Measurements from ENCODE around the gene TMPRSS9.
A peak's percentile ranks its signal among the peaks of the same experiment; 100 is the strongest.

TMPRSS9 gene

DNA sequence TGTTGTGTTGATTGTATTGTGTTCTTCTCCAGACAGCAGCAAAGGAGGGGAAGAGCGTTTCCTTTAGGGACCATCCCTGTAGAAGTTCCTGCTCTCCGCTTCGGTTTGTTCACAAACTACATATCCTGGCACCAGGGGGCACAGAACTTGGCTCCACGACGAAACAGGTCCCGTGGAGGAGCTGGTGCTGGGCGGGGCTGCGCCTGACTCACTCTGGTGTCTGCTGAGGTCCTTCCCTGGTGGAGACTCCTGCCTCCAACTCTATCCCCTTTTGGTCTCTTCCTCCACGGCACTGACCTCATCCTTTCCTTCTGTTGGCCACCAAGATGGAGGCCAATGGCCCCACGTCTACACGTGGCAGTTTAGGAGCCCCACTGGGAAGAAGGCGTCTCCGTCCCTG, 14.7 kb downstream of the TMPRSS9 start:
- no peaks in the 10 kb centered on the region for H3K4me1 ChIP-seq (ENCODE audit: control insufficient read depth in 1 of 2, insufficient read depth in 2 of 2, low read length in 2 of 2)
- no peak overlapping the region for H3K27ac ChIP-seq (ENCODE audit: low read depth, low read length)
- peaks cover 0 to 3% of the 10 kb centered on the region in 2 donors for H3K9me3 ChIP-seq (ENCODE audit: control insufficient read depth in 1 of 2, low read length in 2 of 2)
- H3K9ac ChIP-seq (ENCODE audit: low read depth in 1 of 2, low read length in 2 of 2): no peak overlapping the region
- no peaks in the 10 kb centered on the region for H3K27me3 ChIP-seq (ENCODE audit: control insufficient read depth in 1 of 2, insufficient read depth in 2 of 2, low read length in 2 of 2)
- no peak overlapping the region for H3K4me3 ChIP-seq (ENCODE audit: low read depth in 1 of 2, low read length in 2 of 2)
- H3K36me3 ChIP-seq (ENCODE audit: control insufficient read depth in 1 of 2, insufficient read depth in 2 of 2, low read length in 2 of 2): no peaks in the 10 kb centered on the region

DNA sequence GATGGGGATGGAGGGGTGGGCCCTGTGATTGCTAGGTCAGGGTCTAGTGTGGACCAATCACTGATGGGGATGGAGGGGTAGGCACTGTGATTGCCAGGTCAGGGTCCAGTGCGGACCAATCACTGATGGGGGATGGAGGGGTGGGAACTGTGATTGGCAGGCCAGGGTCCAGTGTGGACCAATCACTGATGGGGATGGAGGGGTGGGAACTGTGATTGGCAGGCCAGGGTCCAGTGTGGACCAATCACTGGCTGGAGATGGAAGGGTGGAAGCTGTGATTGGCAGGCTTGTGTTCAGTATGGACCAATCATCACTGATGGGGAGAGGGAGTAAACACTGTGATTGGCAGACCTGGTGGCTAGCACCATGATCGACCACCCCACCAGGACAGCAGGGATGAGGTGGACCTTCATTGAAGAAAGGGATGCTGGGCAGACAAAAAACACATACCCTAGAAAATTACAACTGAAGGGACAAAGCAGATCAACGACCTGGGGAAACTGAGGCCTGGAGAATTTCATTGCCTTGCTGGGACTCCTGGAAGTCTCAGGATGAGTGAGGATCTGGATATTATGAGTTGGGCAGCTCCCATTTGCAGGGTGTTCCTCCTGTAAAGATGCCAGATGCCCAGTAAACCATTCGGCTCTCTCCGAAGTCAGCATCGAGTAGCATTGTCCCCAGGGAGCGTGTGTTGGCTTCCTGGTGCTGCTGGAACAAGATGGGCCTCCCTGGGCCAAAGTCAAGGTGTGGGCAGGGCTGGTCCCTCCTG, 15.5 kb downstream of the TMPRSS9 start:
- Histone ChIP-seq H3K9me3 (ENCODE audit: control insufficient read depth in 1 of 2, low read length in 2 of 2) (peaks cover 2 to 5% of the 10 kb centered on the region in 2 donors), H3K4me3 (ENCODE audit: low read depth in 1 of 2, low read length in 2 of 2) (no peak overlapping the region), H3K36me3 (ENCODE audit: control insufficient read depth in 1 of 2, insufficient read depth in 2 of 2, low read length in 2 of 2) (no peaks in the 10 kb centered on the region), H3K9ac (ENCODE audit: low read depth in 1 of 2, low read length in 2 of 2) (no peak overlapping the region), H3K27me3 (ENCODE audit: control insufficient read depth in 1 of 2, insufficient read depth in 2 of 2, low read length in 2 of 2) (no peaks in the 10 kb centered on the region), H3K4me1 (ENCODE audit: control insufficient read depth in 1 of 2, insufficient read depth in 2 of 2, low read length in 2 of 2) (no peaks in the 10 kb centered on the region), H3K27ac (ENCODE audit: low read depth, low read length) (no peak overlapping the region)

DNA sequence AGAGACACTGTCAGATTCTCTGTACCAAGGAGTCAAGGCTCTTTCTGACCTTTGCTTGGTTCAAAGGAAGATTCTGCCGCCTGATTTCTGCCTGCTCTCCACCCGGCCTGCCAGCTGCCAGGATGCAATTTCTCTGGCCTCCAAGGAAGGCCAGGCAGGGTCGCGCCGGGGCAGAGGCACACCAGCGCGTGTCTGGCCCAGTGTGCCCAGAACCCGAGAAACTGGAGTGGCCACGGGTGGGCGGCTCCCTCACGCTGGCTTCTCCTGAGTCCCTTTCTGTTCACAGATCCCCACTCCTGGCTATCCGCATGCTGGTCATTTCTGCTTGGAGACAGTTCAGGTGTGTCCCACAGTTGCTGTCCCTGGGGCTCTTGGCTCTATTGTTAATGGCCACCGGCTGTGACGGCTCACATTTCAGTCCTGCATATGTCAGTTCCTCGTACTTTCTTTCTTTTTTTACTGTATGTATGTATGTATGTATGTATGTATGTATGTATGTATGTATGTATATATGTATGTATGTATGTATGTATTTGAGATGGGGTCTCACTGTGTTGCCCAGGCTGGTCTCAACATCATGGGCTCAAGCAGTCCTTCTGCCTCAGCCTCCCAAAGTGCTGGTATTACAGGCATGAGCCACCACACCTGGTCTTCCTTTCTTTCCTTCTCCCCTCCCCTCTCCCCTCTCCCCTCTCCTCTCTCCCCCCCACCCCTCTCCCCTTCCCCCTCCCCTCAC, 16.9 kb downstream of the TMPRSS9 start:
- H3K27ac ChIP-seq (ENCODE audit: low read depth, low read length): no peak overlapping the region
- no peak overlapping the region for H3K9ac ChIP-seq (ENCODE audit: low read depth in 1 of 2, low read length in 2 of 2)
- H3K4me3 ChIP-seq (ENCODE audit: low read depth in 1 of 2, low read length in 2 of 2): no peak overlapping the region
- no peaks in the 10 kb centered on the region for H3K4me1 ChIP-seq (ENCODE audit: control insufficient read depth in 1 of 2, insufficient read depth in 2 of 2, low read length in 2 of 2)
- no peaks in the 10 kb centered on the region for H3K36me3 ChIP-seq (ENCODE audit: control insufficient read depth in 1 of 2, insufficient read depth in 2 of 2, low read length in 2 of 2)
- H3K9me3 ChIP-seq (ENCODE audit: control insufficient read depth in 1 of 2, low read length in 2 of 2): peaks cover 4 to 9% of the 10 kb centered on the region in 2 donors
- no peaks in the 10 kb centered on the region for H3K27me3 ChIP-seq (ENCODE audit: control insufficient read depth in 1 of 2, insufficient read depth in 2 of 2, low read length in 2 of 2)

DNA sequence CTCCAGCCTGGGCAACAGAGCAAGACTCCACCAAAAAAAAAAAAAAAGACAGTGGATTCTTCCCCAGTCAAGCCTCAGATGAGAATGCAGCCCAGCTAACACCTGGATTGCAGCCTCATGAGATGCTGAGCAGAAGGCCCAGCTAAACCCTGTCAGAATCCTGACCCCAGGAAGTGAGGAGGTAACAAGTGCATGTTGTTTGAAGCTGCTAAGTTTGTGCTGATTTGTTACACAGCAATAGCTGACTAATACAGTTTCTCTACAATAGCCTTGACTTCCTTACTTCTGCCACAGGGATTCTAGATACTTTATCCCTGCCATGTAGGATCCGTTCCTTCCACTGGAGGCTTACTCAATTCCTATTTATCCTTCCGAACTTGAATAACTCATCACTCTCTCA, 20.5 kb downstream of the TMPRSS9 start:
- H3K4me1 ChIP-seq (ENCODE audit: control insufficient read depth in 1 of 2, insufficient read depth in 2 of 2, low read length in 2 of 2): no peaks in the 10 kb centered on the region
- H3K36me3 ChIP-seq (ENCODE audit: control insufficient read depth in 1 of 2, insufficient read depth in 2 of 2, low read length in 2 of 2): no peaks in the 10 kb centered on the region
- H3K4me3 ChIP-seq (ENCODE audit: low read depth in 1 of 2, low read length in 2 of 2): no peak overlapping the region
- peaks cover 4 to 9% of the 10 kb centered on the region in 2 donors for H3K9me3 ChIP-seq (ENCODE audit: control insufficient read depth in 1 of 2, low read length in 2 of 2)
- no peak overlapping the region for H3K27ac ChIP-seq (ENCODE audit: low read depth, low read length)
- H3K9ac ChIP-seq (ENCODE audit: low read depth in 1 of 2, low read length in 2 of 2): no peak overlapping the region
- peaks cover 0 to 3% of the 10 kb centered on the region in 2 donors for H3K27me3 ChIP-seq (ENCODE audit: control insufficient read depth in 1 of 2, insufficient read depth in 2 of 2, low read length in 2 of 2)

DNA sequence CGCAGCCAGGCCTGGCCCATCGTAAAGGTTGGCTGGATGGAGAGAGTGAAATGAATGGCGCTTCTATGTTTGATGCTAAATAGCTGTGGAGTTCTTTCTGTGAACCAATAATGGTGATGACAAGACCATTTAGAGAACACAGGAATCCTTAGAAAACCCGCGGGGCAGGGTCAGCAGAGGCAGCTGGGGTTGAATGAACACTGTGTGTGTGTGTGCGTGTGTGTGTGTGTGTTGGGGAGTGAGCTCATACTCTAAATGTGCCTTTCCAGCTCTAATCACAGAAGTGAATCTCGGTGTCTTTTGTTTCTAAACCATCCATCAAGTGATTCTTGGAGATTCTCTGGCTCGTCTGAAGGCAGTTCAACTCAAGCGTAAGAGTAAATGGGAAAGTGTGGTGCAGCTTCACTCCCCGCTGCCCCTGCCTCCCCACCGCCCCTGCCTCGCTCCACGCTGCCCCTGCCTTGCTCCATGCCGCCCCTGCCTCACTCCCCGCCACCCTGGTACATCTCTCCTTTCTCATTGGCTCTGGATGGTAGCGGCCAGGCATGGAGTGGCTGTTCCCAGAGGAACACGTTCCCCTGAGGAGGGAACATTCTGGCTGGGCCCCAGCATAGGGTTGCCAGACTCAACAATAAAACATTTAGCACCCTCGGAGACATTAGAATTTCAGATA, 21.2 kb downstream of the TMPRSS9 start:
- Histone ChIP-seq H3K9ac (ENCODE audit: low read depth in 1 of 2, low read length in 2 of 2) (no peak overlapping the region), H3K36me3 (ENCODE audit: control insufficient read depth in 1 of 2, insufficient read depth in 2 of 2, low read length in 2 of 2) (no peaks in the 10 kb centered on the region), H3K4me1 (ENCODE audit: control insufficient read depth in 1 of 2, insufficient read depth in 2 of 2, low read length in 2 of 2) (no peaks in the 10 kb centered on the region), H3K9me3 (ENCODE audit: control insufficient read depth in 1 of 2, low read length in 2 of 2) (peaks cover 4 to 9% of the 10 kb centered on the region in 2 donors), H3K27me3 (ENCODE audit: control insufficient read depth in 1 of 2, insufficient read depth in 2 of 2, low read length in 2 of 2) (peaks cover 0 to 3% of the 10 kb centered on the region in 2 donors), H3K27ac (ENCODE audit: low read depth, low read length) (no peak overlapping the region), H3K4me3 (ENCODE audit: low read depth in 1 of 2, low read length in 2 of 2) (no peak overlapping the region)

DNA sequence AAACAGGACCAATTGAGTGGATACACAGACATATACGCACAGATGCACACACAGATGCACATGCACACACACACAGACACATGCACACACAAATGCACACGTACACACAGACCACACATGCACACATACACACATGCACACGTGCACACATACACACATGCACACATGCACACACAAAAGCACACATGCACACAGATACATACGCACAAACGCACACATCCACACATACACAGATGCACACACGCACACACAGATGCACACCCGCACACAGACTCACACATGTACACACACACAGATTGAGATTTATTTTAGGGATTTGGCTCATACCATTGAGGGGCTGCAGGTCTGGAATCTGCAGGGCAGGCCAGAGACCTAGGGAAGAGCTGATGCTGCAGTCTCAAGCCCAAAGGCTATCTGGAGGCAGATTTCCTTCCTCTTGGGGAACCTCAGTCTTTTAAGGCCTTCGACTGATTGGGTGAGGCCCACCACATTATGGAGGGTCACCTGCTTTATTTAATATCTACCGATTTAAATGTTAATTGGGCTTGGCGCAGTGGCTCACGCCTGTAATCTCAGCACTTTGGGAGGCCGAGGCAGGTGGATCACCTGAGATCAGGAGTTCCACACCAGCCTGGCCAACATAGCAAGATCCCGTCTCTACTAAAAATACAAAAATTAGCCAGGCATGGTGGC, 22.6 kb downstream of the TMPRSS9 start:
- H3K9ac ChIP-seq (ENCODE audit: low read depth in 1 of 2, low read length in 2 of 2): no peak overlapping the region
- no peaks in the 10 kb centered on the region for H3K36me3 ChIP-seq (ENCODE audit: control insufficient read depth in 1 of 2, insufficient read depth in 2 of 2, low read length in 2 of 2)
- no peak overlapping the region for H3K4me3 ChIP-seq (ENCODE audit: low read depth in 1 of 2, low read length in 2 of 2)
- no peaks in the 10 kb centered on the region for H3K4me1 ChIP-seq (ENCODE audit: control insufficient read depth in 1 of 2, insufficient read depth in 2 of 2, low read length in 2 of 2)
- peaks cover 0 to 3% of the 10 kb centered on the region in 2 donors for H3K27me3 ChIP-seq (ENCODE audit: control insufficient read depth in 1 of 2, insufficient read depth in 2 of 2, low read length in 2 of 2)
- H3K9me3 ChIP-seq (ENCODE audit: control insufficient read depth in 1 of 2, low read length in 2 of 2): peaks cover 4 to 9% of the 10 kb centered on the region in 2 donors
- H3K27ac ChIP-seq (ENCODE audit: low read depth, low read length): no peak overlapping the region

DNA sequence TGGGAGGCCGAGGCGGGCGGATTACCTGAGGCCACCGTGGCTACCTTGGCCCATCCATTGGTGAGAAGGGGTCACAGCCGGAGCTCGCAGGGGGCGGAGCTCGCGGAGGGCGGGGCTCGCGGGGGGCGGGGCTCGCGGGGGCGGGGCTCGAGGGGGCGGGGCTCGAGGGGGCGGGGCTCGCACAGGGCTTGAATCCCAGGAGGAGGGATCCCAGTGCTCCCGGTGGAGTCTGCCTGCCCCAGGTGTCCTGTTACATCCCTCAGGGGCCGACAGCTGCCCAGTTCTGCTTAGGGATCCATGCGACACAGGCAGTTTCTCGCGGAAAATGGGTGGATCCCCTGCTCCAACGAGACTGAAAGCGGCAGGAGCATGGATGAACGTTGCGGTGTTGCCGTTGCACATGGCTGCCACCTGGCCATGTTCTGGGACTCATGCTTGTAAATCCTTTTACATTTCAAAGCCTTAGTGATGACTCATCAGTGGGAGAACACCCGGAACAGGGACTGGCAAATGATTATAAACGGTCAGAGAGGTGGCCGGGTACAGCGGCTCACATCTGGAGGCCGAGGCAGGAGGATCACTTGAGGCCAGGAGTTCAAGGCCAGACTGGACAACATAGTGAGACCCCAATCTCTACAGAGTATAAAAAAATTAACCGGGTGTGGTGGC, 25.1 kb downstream of the TMPRSS9 start:
- Histone ChIP-seq H3K4me1 (ENCODE audit: control insufficient read depth in 1 of 2, insufficient read depth in 2 of 2, low read length in 2 of 2) (no peaks in the 10 kb centered on the region), H3K9me3 (ENCODE audit: control insufficient read depth in 1 of 2, low read length in 2 of 2) (peaks cover 4 to 6% of the 10 kb centered on the region in 2 donors), H3K9ac (ENCODE audit: low read depth in 1 of 2, low read length in 2 of 2) (no peak overlapping the region), H3K4me3 (ENCODE audit: low read depth in 1 of 2, low read length in 2 of 2) (peak overlapping the region; percentile 30 to 50), H3K27me3 (ENCODE audit: control insufficient read depth in 1 of 2, insufficient read depth in 2 of 2, low read length in 2 of 2) (peaks cover 0 to 3% of the 10 kb centered on the region in 2 donors), H3K36me3 (ENCODE audit: control insufficient read depth in 1 of 2, insufficient read depth in 2 of 2, low read length in 2 of 2) (no peaks in the 10 kb centered on the region), H3K27ac (ENCODE audit: low read depth, low read length) (no peak overlapping the region)

DNA sequence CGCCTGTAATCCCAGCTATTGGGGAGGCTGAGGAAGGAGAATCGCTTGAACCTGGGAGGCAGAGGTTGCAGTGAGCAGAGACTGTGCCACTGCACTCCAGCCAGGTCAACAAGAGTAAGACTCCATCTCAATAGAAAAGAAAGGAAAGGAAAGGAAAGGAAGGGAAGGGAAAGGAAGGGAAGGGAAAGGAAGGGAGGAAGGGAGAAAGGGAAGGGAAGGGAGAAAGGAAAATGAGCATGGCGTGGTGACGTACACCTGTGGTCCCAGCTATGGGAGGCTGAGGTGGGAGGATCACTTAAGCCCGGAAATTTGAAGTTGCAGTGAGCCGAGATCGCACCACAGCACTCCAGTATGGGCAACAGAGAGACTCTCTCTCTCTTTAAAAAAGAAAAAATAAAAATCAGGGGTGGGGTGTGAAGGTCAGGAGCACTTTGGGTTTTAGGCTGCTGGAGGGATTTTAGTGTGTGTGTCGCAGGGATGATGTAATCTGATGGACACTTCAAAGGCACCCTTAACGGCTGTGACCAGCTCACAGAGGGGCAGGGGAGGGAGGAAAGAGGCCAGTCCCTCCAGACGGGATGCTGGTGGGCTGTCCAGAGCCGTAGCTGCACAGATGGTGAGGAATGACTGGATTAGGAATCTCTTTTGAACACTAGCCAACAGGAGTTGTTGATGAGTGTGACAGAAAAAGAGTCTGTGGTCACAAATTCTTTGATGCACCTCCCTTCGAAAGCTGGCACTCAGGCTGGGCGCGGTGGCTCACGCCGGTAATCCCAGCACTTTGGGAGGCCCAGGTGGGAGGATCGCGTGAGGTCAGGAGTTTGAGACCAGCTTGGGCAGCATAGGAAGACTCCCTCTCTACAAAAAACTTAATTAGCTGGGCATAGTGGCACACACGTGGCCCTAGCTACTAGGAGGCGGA, 27.6 kb downstream of the TMPRSS9 start:
- H3K4me3 ChIP-seq (ENCODE audit: low read depth in 1 of 2, low read length in 2 of 2): no peak overlapping the region
- no peak overlapping the region for H3K27ac ChIP-seq (ENCODE audit: low read depth, low read length)
- H3K9me3 ChIP-seq (ENCODE audit: control insufficient read depth in 1 of 2, low read length in 2 of 2): no peaks in the 10 kb centered on the region
- no peaks in the 10 kb centered on the region for H3K4me1 ChIP-seq (ENCODE audit: control insufficient read depth in 1 of 2, insufficient read depth in 2 of 2, low read length in 2 of 2)
- H3K36me3 ChIP-seq (ENCODE audit: control insufficient read depth in 1 of 2, insufficient read depth in 2 of 2, low read length in 2 of 2): no peaks in the 10 kb centered on the region
- peaks cover 0 to under 1% of the 10 kb centered on the region in 2 donors for H3K27me3 ChIP-seq (ENCODE audit: control insufficient read depth in 1 of 2, insufficient read depth in 2 of 2, low read length in 2 of 2)
- H3K9ac ChIP-seq (ENCODE audit: low read depth in 1 of 2, low read length in 2 of 2): no peak overlapping the region

DNA sequence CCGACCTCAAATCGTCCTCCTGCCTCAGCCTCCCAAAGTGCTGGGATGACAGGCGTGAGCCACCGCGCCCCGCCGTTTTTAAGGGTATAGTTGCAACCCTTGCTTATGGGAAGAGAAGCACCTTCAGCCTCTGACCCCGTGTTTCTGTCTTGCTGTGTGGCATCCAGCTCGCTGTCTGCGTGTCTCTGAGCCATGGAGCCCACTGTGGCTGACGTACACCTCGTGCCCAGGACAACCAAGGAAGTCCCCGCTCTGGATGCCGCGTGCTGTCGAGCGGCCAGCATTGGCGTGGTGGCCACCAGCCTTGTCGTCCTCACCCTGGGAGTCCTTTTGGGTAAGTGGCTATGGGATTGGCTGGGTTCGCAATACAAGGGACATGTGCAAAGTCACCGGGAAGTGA, 29.5 kb downstream of the TMPRSS9 start:
- Histone ChIP-seq H3K9me3 (ENCODE audit: control insufficient read depth in 1 of 2, low read length in 2 of 2) (no peaks in the 10 kb centered on the region), H3K9ac (ENCODE audit: low read depth in 1 of 2, low read length in 2 of 2) (no peak overlapping the region), H3K27ac (ENCODE audit: low read depth, low read length) (no peak overlapping the region), H3K36me3 (ENCODE audit: control insufficient read depth in 1 of 2, insufficient read depth in 2 of 2, low read length in 2 of 2) (no peaks in the 10 kb centered on the region), H3K4me1 (ENCODE audit: control insufficient read depth in 1 of 2, insufficient read depth in 2 of 2, low read length in 2 of 2) (peaks cover 0 to 4% of the 10 kb centered on the region in 2 donors), H3K27me3 (ENCODE audit: control insufficient read depth in 1 of 2, insufficient read depth in 2 of 2, low read length in 2 of 2) (no peaks in the 10 kb centered on the region), H3K4me3 (ENCODE audit: low read depth in 1 of 2, low read length in 2 of 2) (no peak overlapping the region)
